Measurements from ENCODE around the gene DHX38.

DHX38 gene

DNA sequence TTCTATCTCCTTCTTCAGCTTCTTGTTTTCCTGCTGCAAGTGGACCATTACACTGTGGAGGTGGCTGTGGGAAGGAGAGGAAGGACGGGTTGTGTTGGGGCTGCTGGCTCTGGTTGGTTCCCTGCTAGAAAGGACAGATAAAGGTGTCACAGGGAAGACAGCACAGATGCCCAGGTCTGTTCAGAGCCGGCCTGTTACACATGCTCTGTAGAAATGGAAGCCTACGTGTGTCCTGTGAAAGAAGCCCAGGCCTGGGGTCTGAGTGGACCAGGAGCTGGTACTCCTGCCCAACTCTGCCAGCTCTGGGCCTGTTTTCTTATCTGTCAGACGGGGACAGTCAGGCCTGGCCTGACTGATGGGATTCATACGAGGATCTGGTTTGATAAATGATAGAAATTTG is 26.4 kb downstream of the DHX38 start:
- DNase-seq (ENCODE audit: low read depth in 2 of 2): no peak

GRCh38 chr16:72122308-72122707 is 28.7 kb downstream of the DHX38 start:
- DNase-seq (ENCODE audit: low read depth in 2 of 2): no peak

GRCh38 chr16:72122916-72123315 is 29.3 kb downstream of the DHX38 start:
- no peak for DNase-seq (ENCODE audit: low read depth in 2 of 2)

- no peak for DNase-seq (ENCODE audit: low read depth in 2 of 2)
Measured at GRCh38 chr16:72123426-72123825, 29.8 kb downstream of the DHX38 start.

DNA sequence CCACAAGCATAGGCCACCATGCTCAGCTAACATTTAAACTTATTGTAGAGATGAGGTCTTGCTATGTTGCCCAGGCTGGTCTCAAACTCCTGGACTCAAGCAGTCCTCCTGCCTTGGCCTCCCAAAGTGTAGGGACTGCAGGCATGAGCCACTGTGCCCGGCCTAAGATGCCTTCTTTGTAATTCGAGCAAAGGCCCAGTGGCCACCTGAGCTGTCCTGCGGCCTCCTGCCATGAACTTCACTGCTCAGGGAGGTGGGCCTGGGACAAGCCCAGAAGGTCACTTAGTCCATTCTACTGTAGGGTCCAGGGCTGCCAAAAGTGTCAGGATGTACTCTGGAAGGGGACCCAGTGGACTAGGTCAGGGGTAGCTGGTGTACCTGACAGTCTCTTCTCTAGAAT is 30.5 kb downstream of the DHX38 start:
- no peak for DNase-seq (ENCODE audit: low read depth in 2 of 2)

- peak; percentile 20 to 38 for DNase-seq (ENCODE audit: low read depth in 2 of 2)
Measured at GRCh38 chr16:72124761-72125634, 31.4 kb downstream of the DHX38 start.

DNA sequence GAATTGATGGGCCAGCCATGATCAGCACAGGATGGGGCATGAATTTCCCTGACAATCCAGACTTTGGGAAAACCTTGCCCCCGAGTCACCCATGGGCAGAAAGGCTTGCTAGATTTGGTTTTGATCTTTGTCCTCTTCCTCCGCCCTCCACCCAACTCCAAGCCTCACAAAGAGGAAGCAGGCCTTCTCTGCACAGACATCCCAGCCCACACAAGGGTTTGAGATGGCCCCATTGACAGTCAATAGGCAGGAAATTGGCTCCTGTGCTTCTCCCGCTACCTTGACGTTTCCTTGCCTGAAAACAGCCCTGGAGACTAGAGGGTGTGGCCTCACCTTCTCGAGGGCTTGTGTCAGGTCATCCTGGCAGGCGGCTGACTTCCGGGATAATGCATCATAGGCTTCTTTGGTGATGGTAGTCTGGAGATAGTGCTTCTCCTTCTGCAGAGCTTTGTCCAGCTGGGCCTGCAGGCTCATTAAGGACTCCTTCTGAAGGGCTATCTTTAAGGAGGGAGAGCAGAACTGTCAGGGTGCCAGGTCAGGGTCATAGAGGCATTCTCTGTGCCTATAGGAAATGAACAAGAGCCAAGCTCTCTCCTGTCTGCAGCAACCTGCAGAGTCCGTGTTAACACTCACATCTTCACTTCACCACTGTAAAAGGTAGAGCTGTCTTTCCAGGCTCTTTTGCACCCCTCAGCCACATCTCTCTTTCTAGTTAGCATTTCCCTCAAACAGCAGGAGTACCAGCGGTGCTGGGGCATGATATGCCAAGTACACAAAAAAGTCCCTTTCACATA is 32.2 kb downstream of the DHX38 start:
- DNase-seq (ENCODE audit: low read depth in 2 of 2): no peak

GRCh38 chr16:72126429-72126765 is 32.8 kb downstream of the DHX38 start:
- DNase-seq (ENCODE audit: low read depth in 2 of 2): no peak

GRCh38 chr16:72128701-72129100 is 35.1 kb downstream of the DHX38 start:
- no peak for DNase-seq (ENCODE audit: low read depth in 2 of 2)

- no peak for DNase-seq (ENCODE audit: low read depth in 2 of 2)
Measured at GRCh38 chr16:72129976-72130656, 36.5 kb downstream of the DHX38 start.

DNA sequence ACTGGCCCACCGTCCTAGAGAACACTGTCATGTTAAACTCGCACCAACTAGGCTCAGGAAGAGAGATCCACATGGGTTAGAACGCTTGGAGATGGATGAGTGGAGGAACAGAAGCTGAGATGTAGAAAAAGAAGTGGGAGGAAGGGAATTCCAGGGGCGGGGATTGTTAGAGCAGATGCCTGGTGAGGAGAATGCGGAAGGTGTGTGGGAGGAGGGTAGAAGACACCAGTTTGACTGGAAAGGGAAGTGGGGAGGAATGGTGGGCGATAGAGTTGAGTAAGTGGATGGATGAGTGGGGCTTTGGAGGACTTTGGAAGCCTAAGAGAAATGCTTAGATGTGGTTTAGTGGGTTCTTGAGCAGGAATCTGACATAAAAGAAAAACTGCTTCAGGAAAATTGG is 37.4 kb downstream of the DHX38 start:
- DNase-seq (ENCODE audit: low read depth in 2 of 2): no peak

DNA sequence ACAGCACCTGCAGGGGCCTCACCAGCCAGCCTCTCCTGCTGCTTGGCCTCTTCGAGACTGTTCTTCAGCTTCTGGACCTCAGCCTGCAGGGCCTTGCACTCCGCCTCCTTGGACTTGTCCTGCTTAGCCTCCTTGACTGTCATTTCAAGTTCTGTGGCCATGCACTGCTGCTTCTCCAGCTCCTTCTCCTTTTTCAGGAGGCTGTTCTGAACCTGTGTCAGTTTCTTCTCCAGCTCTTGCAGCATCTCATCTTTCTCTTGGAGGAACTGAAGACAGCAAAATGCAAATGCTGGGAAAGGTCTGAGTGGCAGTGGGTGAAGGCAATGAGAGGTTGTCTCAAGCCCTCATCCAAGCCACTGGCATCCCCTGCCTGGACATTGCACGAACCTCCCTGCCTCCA is 39.1 kb downstream of the DHX38 start:
- no peak for DNase-seq (ENCODE audit: low read depth in 2 of 2)

DNA sequence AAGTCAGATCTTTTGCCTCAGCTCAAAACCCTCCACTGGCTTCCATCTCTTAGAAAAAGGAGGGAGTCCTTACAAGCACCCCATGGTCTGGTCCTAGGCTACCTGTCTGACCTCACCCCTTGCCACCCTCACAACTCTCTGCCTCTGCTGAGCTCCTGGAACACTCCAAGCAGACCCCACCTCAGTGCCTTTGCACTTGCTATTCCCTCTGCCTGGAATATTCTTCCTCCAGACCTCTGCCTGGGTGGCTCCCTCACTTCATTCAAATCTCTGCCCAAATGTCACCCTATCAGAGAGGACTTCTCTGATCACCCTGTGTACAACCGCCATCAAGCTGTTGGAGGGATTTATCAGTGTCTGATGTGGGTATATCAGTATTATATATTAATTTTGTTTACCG is 40.9 kb downstream of the DHX38 start:
- no peak for DNase-seq (ENCODE audit: low read depth in 2 of 2)

DNA sequence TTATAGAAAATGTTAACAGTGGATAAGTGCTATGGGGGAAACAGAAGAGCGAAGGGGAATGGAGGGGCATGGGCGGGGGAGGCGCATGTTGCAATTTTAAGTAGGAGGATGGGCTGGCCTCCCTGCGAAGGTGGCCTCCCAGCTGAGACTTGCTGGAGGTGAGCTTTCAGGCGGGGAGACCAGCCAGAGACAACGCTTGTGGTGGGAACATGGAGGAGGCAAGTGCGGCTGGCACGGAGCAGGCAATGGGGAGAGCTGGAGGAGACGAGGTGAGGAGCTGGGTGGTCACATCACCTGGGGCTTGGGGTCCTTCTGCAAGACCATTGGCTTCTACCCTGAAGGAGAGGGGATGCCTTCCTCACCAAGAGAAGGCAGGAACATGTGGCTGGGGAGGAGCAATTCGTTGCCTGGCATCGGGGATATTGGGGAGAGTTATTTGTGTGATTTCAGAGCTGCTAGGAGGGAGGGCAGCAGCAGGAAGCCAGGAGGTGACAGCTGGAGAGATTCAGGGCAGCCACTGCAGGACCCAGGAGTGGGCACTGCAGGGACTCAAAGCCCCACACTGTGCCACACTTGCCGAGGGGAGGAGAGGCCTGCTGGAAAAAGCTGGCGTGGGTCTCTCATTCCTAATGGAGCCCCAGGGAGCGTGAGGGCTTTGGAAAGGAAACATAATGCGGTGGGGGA is 43.9 kb downstream of the DHX38 start:
- no peak for DNase-seq (ENCODE audit: low read depth in 2 of 2)

GRCh38 chr16:72138064-72138572 is 44.5 kb downstream of the DHX38 start:
- DNase-seq (ENCODE audit: low read depth in 2 of 2): no peak

DNA sequence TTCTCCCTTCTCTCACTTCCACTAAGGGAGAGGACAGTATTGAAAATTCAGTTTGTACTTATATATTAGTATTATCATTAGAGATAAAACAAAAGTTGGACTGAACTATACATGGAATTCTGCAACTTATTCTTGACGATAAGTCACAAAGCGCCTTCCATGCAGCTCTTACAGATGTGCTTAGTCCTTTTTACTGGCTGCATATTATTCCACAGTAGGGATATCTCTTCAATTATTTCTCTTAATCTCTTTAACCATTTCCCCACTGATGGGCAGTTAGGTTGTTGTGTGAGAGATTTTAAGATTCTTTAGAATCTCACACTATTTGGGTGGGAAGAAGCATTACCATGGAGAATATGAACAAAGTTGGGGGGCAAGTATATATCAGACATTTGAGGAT is 46.3 kb downstream of the DHX38 start:
- no peak for DNase-seq (ENCODE audit: low read depth in 2 of 2)

- DNase-seq (ENCODE audit: low read depth in 2 of 2): no peak
Measured at GRCh38 chr16:72142476-72142875, 48.8 kb downstream of the DHX38 start.

- no peak for DNase-seq (ENCODE audit: low read depth in 2 of 2)
Measured at GRCh38 chr16:72149676-72150464, 56.2 kb downstream of the DHX38 start.

GRCh38 chr16:72159386-72159785 is 65.7 kb downstream of the DHX38 start:
- DNase-seq (ENCODE audit: low read depth in 2 of 2): no peak

DNA sequence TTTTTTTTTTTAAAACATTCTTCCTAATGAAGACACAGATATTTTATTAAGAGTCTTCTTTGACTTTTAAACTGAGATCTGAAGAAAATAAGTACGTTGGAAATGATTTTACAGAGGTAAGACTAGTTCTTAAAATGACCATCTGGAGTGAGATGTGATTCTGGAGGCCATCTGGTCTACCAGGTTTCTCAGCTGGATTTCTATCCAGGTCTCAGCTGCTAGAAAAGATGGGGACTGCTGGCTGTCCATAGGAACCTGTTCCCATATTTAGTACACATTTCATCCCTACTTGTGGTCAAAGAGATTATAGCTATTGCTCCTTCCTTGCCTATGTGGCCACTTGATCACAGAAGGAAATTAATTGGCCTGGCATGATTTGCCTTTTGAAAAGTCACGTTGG is 66.2 kb downstream of the DHX38 start:
- no peak for DNase-seq (ENCODE audit: low read depth in 2 of 2)

- no peak for DNase-seq (ENCODE audit: low read depth in 2 of 2)
Measured at GRCh38 chr16:72162105-72162692, 68.6 kb downstream of the DHX38 start.
